Osteoblast (primary cell): ENCODE data around the gene MFAP3. TPM values are rescaled to one million over a fixed set of nuclear protein-coding genes. Genes with fewer than 3 reads are reported as not detected.

Experiments
- DNase-seq: peaks from one replicate; pipeline ENCODE4 v3.0.0; 2011; ENCODE audit warnings: low spot score, mixed read lengths; ENCODE audit not compliant: insufficient read length; ENCODE audit errors: missing footprints
- H2AFZ ChIP-seq: 2 replicates; pipeline ENCODE4 v1.6.0; 2011; ENCODE audit warnings: mild to moderate bottlenecking, low read length
- H3K27ac ChIP-seq: 2 replicates; pipeline ENCODE4 v1.5.1; 2011; ENCODE audit warnings: mild to moderate bottlenecking, low read depth, low read length, moderate library complexity
- H3K27me3 ChIP-seq: 2 replicates; pipeline ENCODE4 v1.6.0; 2012; ENCODE audit warnings: mild to moderate bottlenecking, control low read depth, inconsistent platforms, low read length, moderate library complexity; ENCODE audit not compliant: insufficient read depth
- H3K36me3 ChIP-seq: 2 replicates; pipeline ENCODE4 v1.5.1; 2011; ENCODE audit warnings: mild to moderate bottlenecking, low read length, control low read depth, moderate library complexity; ENCODE audit not compliant: insufficient read depth
- H3K4me1 ChIP-seq: 2 replicates; pipeline ENCODE4 v1.5.1; 2011; ENCODE audit warnings: mild to moderate bottlenecking, low read length, control low read depth, moderate library complexity; ENCODE audit not compliant: insufficient read depth
- H3K4me2 ChIP-seq: 2 replicates; pipeline ENCODE4 v1.6.0; 2011; ENCODE audit warnings: mild to moderate bottlenecking, low read length; ENCODE audit not compliant: insufficient read depth
- H3K4me3 ChIP-seq: fragments of 200-600 bp; sonication (generic); 3 replicates; pipeline ENCODE4 v1.5.1; 2012; ENCODE audit warnings: mild to moderate bottlenecking, low read length, inconsistent platforms; ENCODE audit not compliant: insufficient read depth
- H3K79me2 ChIP-seq: 2 replicates; pipeline ENCODE4 v1.6.0; 2012; ENCODE audit warnings: mild to moderate bottlenecking, low read length, control low read depth, inconsistent platforms; ENCODE audit not compliant: insufficient read depth
- H3K9me3 ChIP-seq: 2 replicates; pipeline ENCODE4 v1.5.1; 2011; ENCODE audit warnings: low read depth, low read length, control low read depth
- H4K20me1 ChIP-seq: 2 replicates; pipeline ENCODE4 v1.6.0; 2012; ENCODE audit warnings: mild to moderate bottlenecking, low read length, control low read depth; ENCODE audit not compliant: insufficient read depth
- total RNA-seq: library from RNA; depleted of rRNA; stranded (reverse); fragments of >200 nt; gene quantifications from 2 replicates; pipeline ENCODE4 v1.2.3, GENCODE V29; 2012
- TF ChIP-seq, protein P1 (sequence below): IDR thresholded peaks from 2 replicates; pipeline ENCODE4 v1.5.1; 2011; ENCODE audit warnings: mild to moderate bottlenecking, low read depth, low read length, moderate library complexity; ENCODE audit errors: extremely low read depth

Gene MFAP3
- total RNA-seq, 1 donor, result 90.1 TPM

DNA sequence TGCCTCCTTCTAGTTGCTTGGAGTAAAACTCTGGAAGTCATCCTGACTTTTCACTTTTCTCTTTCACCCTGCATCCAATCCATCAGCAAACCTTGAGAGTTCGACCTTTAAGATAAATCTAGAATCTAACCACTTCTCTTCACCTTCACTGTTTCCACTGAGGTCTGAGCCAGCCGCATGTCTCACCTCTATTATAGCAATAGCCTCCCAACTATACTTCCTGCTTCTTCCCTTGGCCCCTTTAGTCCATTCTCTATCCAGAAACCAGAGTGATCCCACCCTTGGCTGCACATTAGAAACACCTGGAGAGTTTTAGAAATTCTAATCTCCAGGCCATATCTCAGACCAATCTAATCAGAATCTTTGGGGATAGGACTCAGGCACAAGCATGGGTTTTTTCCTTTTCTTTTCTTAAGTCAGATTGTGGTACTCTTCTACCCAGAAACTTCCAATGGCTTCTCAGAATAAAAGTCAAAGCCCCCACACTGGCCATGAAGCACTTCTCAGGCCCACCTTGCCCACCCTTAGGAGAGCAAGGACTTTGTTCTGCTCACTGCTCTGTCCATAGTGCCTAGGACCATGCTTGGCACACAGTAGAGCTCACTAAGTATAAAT lies 33.1 kb downstream of the MFAP3 start:
- Histone ChIP-seq H4K20me1 (peaks cover 3% of the 10 kb centered on the region), H2AFZ (peak overlapping the region; percentile 57), H3K9me3 (no peaks in the 10 kb centered on the region), H3K79me2 (no peaks in the 10 kb centered on the region), H3K27me3 (no peaks in the 10 kb centered on the region), H3K4me3 (no peak overlapping the region), H3K4me1 (no peaks in the 10 kb centered on the region), H3K36me3 (no peaks in the 10 kb centered on the region), H3K27ac (no peak overlapping the region), H3K4me2 (peak overlapping the region; percentile 72)
- no peak for DNase-seq
- TF ChIP-seq, protein P1, sequence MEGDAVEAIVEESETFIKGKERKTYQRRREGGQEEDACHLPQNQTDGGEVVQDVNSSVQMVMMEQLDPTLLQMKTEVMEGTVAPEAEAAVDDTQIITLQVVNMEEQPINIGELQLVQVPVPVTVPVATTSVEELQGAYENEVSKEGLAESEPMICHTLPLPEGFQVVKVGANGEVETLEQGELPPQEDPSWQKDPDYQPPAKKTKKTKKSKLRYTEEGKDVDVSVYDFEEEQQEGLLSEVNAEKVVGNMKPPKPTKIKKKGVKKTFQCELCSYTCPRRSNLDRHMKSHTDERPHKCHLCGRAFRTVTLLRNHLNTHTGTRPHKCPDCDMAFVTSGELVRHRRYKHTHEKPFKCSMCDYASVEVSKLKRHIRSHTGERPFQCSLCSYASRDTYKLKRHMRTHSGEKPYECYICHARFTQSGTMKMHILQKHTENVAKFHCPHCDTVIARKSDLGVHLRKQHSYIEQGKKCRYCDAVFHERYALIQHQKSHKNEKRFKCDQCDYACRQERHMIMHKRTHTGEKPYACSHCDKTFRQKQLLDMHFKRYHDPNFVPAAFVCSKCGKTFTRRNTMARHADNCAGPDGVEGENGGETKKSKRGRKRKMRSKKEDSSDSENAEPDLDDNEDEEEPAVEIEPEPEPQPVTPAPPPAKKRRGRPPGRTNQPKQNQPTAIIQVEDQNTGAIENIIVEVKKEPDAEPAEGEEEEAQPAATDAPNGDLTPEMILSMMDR, result no peak

DNA sequence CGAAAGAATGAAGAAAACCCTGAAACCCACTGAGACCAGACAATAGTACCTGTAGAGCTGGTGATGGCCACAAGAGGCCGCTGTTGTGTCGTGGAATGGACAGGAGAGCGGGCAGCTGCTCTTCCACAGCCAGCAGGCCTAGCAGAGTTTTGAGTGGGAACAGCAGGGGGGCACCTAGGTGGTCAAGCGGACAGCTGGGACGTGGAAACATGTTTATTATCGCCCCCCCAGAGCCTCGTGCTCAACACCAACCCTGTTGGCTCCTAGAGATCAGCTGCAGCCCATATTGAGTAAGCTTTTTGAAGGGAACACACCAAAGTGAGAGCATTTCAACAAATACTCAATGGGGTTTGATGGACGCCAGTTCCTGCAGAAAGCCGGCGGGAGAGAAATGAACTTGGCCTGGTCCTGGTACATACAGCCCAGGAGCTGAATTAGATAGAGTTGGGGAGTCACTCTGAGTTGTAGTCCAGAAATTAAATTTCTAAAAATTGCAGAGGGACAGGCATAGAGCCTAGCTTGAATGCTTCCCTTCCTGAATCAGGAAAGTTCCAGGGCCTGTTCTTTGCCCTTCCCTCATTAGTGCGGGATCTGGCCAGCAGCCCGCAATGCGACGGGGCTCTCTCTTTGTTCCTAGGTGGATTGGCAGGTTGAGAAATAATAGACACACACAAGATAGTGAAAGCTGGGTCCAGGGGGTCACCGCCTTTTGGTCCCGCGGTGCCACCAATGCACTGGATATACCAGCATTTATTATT lies 33.8 kb downstream of the MFAP3 start:
- peak overlapping the region; percentile 57 for H2AFZ ChIP-seq

DNA sequence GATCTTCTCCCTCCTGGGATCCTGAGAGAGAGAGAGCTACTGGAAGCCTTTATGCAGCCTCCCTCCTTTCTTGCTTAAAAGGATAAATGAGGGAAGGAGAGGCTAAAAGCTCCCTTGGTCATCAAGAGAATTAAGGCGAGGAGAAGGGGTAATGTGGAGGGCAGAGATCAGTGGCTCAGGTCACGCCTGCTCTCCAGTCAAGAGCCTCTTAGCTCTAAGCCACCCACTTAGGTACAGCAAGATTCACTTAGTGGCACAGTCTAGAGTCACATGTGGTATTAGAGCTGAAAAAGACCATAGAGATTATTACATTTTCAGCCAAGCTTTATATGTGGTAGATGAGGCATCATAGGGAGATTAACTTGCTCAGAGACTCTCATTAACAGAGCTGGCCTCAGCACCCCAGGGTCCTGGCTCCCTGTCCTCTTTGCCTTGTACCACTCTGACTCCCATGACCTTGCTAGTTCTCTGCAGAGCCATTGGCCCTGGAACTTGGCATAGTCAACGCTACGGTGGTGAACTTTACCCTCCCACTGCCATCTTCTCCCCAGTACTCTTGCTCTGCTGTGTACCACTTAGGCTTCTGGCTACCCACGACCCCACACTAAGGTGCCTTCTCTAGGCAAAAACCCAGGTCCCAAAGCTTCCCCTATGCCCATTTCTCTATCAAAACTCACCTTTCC lies 37.6 kb downstream of the MFAP3 start:
- H3K79me2 ChIP-seq, result no peaks in the 10 kb centered on the region
- TF ChIP-seq, protein P1, result no peak
- no peaks in the 10 kb centered on the region for H3K27me3 ChIP-seq
- no peak overlapping the region for H3K4me3 ChIP-seq
- no peak overlapping the region for H3K4me2 ChIP-seq
- H3K4me1 ChIP-seq, result peaks cover 9% of the 10 kb centered on the region
- H3K36me3 ChIP-seq, result no peaks in the 10 kb centered on the region
- H3K27ac ChIP-seq, result no peak overlapping the region
- no peak overlapping the region for H2AFZ ChIP-seq
- DNase-seq, result no peak
- H4K20me1 ChIP-seq, result peaks cover 2% of the 10 kb centered on the region
- H3K9me3 ChIP-seq, result no peaks in the 10 kb centered on the region

More for the DNA sequence above, 33.8 kb downstream of the MFAP3 start:
- Histone ChIP-seq H3K4me3 (no peak overlapping the region), H3K9me3 (no peaks in the 10 kb centered on the region), H3K27ac (no peak overlapping the region), H4K20me1 (peaks cover 5% of the 10 kb centered on the region), H3K4me1 (peaks cover 3% of the 10 kb centered on the region), H3K36me3 (no peaks in the 10 kb centered on the region), H3K79me2 (no peaks in the 10 kb centered on the region), H3K27me3 (no peaks in the 10 kb centered on the region), H3K4me2 (peak overlapping the region; percentile 72)
- TF ChIP-seq, protein P1, result peak; percentile 97
- peak; percentile 51 for DNase-seq

DNA sequence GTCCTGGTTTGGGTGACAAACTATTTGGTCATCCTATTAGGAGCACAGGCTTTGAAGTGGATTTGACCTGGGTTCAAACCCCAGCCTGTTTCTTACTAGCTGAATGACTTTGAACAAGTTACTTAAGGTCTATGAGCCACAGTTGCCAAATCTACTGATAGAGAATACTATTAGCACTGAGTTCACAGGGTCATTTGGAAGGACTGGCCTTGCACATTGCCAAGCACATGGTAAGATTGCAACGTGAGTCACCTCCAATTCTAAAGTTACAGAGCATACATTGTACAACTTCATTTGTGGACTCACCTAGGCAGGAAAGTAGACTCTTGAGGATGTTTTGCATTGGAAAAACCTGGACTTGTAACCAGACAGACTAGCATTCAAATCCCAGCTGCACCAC lies 38.9 kb downstream of the MFAP3 start:
- H2AFZ ChIP-seq, result no peak overlapping the region
- H3K4me3 ChIP-seq, result no peak overlapping the region
- H3K79me2 ChIP-seq, result no peaks in the 10 kb centered on the region
- DNase-seq, result no peak
- H3K27me3 ChIP-seq, result no peaks in the 10 kb centered on the region
- no peaks in the 10 kb centered on the region for H3K9me3 ChIP-seq
- H3K4me1 ChIP-seq, result peaks cover 9% of the 10 kb centered on the region
- peaks cover 2% of the 10 kb centered on the region for H4K20me1 ChIP-seq
- TF ChIP-seq, protein P1, result no peak
- H3K4me2 ChIP-seq, result no peak overlapping the region
- no peak overlapping the region for H3K27ac ChIP-seq
- H3K36me3 ChIP-seq, result no peaks in the 10 kb centered on the region
